Fibroblast of the aortic adventitia (primary cell): Measurements from ENCODE around the gene PCCA. TPM values are rescaled to one million over a fixed set of nuclear protein-coding genes. Genes with fewer than 3 reads are reported as not detected.

Experiments
- DNase-seq: peaks from one replicate; pipeline ENCODE4 v3.0.0-alpha.2; 2010; ENCODE audit warnings: low read depth
- H3K4me3 ChIP-seq: 2 replicates; pipeline ENCODE4 v1.5.1; 2011; ENCODE audit warnings: low read depth, mild to moderate bottlenecking, control low read depth, low read length, moderate library complexity
- total RNA-seq: library from RNA; depleted of rRNA; stranded (reverse); fragments of >200 nt; gene quantifications from 2 replicates; pipeline ENCODE4 v1.2.3, GENCODE V29; 2012; ENCODE audit warnings: low replicate concordance
- TF ChIP-seq, protein P1 (sequence below): IDR thresholded peaks from 2 replicates; pipeline ENCODE4 v1.5.1; 2011; ENCODE audit warnings: mild to moderate bottlenecking, low read length, control low read depth, inconsistent platforms; ENCODE audit not compliant: insufficient read depth

PCCA gene
- total RNA-seq, 1 donor = 23.8 TPM

DNA sequence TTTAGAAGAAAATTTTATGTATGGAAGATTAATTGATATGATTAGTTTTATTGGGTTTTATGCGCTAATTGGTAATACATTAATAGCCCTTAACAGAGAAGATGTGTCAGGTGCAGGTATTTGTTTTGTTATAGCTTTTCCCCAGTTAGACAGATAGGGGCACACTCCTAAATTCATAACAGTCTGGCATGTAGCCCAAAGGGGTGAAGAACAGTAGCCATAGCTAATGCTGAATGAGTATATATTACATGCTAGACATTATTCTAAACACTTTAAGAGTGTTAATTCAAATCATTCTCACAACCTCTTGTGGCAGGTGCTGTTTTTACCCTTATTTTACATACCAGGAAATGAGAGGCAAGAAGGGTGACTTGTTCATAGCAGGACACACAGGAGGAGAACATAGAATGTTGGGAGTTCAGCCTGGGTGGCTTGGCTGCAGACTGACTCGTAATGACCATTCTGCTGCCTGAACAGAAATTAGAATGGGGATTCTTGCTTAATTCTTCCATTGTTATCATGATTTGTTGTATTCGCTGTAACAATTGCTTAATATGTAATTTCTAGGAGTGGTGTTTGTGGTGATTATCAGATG is 20.1 kb downstream of the PCCA start:
- TF ChIP-seq, protein P1, sequence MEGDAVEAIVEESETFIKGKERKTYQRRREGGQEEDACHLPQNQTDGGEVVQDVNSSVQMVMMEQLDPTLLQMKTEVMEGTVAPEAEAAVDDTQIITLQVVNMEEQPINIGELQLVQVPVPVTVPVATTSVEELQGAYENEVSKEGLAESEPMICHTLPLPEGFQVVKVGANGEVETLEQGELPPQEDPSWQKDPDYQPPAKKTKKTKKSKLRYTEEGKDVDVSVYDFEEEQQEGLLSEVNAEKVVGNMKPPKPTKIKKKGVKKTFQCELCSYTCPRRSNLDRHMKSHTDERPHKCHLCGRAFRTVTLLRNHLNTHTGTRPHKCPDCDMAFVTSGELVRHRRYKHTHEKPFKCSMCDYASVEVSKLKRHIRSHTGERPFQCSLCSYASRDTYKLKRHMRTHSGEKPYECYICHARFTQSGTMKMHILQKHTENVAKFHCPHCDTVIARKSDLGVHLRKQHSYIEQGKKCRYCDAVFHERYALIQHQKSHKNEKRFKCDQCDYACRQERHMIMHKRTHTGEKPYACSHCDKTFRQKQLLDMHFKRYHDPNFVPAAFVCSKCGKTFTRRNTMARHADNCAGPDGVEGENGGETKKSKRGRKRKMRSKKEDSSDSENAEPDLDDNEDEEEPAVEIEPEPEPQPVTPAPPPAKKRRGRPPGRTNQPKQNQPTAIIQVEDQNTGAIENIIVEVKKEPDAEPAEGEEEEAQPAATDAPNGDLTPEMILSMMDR = no peak
- no peak overlapping the region for H3K4me3 ChIP-seq
- peak; percentile 17 for DNase-seq

DNA sequence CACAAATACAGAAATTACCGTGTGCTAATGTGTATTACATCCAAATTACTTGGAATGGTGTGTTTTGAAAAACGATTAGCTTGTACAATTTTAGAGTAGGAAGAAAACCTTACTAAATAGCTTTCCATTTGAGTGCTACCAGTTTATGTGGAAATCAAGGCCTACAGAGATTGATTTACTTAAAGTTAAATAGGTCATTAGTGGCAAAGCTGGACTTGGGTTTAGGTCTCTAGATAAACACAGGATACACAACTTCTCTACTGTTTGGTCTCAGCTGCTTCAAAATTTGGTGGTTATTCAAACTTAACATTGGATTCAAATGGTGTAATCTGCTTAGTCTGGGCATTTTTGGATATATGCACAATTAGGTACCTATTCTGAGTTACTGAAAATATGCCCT is 21.4 kb downstream of the PCCA start:
- DNase-seq = no peak
- TF ChIP-seq, protein P1 = no peak
- no peak overlapping the region for H3K4me3 ChIP-seq

DNA sequence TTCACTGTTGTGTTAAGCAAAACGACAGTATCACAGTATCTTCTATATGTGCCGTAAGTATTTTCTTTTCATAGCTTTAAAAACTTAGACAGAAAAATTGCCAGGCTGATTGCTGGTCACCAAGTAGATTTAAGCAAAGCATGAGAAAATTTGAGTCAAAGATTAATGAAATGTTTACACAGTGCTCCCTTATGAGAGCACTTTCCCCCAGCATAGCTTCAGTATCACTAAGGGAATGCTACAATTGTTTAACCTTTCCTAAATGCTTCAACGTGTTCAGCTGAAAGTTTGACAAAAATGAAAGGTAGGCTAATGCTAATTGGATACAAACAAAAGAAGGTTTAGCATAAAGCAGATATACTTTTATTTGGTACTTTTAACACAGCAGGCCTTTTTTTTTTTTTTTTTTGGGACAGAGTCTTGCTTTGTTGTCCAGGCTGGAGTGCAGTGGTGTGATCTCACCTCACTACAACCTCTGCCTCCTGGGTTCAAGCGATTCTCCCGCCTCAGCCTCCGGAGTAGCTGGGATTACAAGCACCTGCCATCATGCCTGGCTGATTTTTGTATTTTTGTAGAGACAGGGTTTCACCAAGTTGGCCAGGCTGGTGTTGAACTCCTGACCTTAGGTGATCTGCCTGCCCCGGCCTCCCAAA is 23.4 kb downstream of the PCCA start:
- no peak for DNase-seq
- H3K4me3 ChIP-seq = no peak overlapping the region
- TF ChIP-seq, protein P1 = no peak

DNA sequence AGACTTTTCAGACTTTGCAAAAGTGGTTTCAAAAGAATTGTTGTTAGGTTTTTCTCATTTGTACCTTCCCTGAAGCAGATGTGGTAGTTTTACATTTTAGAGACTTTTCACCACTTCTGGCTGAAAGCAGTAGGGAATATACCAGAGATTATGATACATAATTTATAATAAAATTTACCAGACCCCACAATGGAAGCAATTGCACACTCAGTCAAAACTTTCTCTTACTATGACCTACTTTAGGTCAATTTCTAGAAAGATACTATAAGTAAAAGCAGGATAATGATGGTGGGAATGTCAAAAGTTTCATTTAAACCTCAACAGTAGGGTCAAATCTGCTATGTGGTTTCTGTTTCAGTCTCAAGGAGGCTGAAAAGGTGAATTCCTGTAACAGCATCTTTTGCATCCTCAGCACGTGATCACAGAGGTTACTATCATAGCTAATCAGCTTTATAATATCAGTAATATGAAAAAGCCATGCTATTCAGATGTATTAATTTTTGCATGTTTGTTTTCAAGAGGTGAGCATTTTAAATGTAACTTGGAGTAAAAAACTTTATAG is 26.9 kb downstream of the PCCA start:
- TF ChIP-seq, protein P1 = no peak
- no peak for DNase-seq
- no peak overlapping the region for H3K4me3 ChIP-seq

DNA sequence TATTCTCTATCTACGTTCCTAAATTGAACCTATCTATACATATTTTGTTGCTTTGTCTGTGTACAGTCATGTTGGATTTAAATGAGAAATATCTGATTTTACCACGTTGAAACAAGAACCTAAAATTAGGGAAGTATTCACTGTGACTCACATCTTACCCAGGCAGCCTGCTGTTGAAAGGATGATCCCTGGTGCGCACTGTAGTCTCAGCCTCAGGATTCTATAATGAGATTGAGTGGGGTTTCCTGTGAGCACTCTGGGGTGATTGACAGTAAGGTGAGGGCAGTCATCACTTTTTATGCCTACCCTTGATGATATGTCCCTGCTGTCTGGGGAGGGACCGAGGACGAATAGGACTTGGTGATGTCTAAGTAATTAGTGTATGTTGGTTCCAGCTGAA is 35.4 kb downstream of the PCCA start:
- no peak overlapping the region for H3K4me3 ChIP-seq
- TF ChIP-seq, protein P1 = no peak
- DNase-seq = no peak

DNA sequence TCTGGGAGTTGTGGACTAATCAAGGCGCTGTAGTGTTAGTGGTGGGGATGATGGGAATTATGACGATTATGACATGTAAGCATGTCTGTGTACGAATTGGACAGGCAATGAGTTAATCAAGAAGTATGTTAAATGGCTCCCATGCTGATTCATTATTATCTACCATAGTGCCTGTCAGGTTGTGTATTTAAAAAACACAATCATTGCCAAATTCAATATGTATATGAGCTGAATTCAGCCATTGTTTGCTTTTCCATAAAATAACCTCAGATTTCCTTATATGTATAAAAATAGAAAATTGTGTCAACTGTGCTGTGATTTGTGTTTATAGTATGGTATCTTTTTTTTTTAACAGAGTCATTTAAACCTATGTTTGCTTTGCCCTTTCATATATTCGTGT is 37.1 kb downstream of the PCCA start:
- no peak for DNase-seq
- TF ChIP-seq, protein P1 = no peak
- no peak overlapping the region for H3K4me3 ChIP-seq
